ENCODE data around the gene NATD1.

Gene NATD1

GRCh38 chr17:21189361-21189760 is 63.8 kb downstream of the NATD1 start:
- FAIRE-seq, result no peak

Measured in islet of Langerhans (tissue), 1 donor.